ENCODE measurements around the gene FOXL2. TPM values are rescaled to one million over a fixed set of nuclear protein-coding genes. Genes with fewer than 3 reads are reported as not detected.

FOXL2 gene
- total and polyA plus RNA-seq, 9 of the 15 experiments (the other 6 are each of a cell fraction or from before 2014, with no cell fraction given) = 0.27 to 22.1 (median 3.2) TPM

- peak overlapping the region; percentile 78 to 94 for H3K9ac ChIP-seq (ENCODE audit: insufficient read depth in 1 of 2, low read depth in 2 of 2, low read length in 2 of 2)
- intact Hi-C loops (cut with micrococcal nuclease) (loop anchor here (10.0 kb wide), 1 partner anchor 880 kb away; no protein-coding TSS in a partner anchor), in situ Hi-C loops (cut with MboI) (loop anchor here (25.0 kb wide), 1 partner anchor 883 kb away; no protein-coding TSS in a partner anchor)
- ChIA-PET CTCF (ENCODE audit: low intra/inter-chr PET ratio) (no interaction called here), POLR2A (interaction anchor here (0.6 to 2.0 kb wide), 7 partner anchors 9 to 608 kb away, joined by 3 to 10 read pairs (median 3); no protein-coding TSS in a partner anchor)
- H3K9me3 ChIP-seq (replicated peaks; ENCODE audit: control insufficient read depth, insufficient read depth, low read depth, low read length) = no peaks in the 10 kb centered on the region
- no peaks in the 10 kb centered on the region; the same call in 1 of the 2 replicates for H4K20me1 ChIP-seq (replicated peaks; ENCODE audit: control insufficient read depth, insufficient read depth, low read length)
- BruUV-seq (replicated peaks) = no TSS peak
- H3K79me2 ChIP-seq (ENCODE audit: control insufficient read depth, insufficient read depth, low read length) = peaks cover 72% of the 10 kb centered on the region
- no peaks in the 10 kb centered on the region for H3K9me1 ChIP-seq (ENCODE audit: control insufficient read depth, insufficient read depth, low read length)
- ATAC-seq = peak; percentile 16
- no peaks in the 10 kb centered on the region for H3K27me3 ChIP-seq (ENCODE audit: control insufficient read depth in 2 of 2, insufficient read depth in 2 of 2, low read length in 2 of 2)
- H2AFZ ChIP-seq (ENCODE audit: low read depth, low read length) = peak overlapping the region; percentile 90
- peaks cover 20% of the 10 kb centered on the region for H3K36me3 ChIP-seq (ENCODE audit: control insufficient read depth, insufficient read depth, low read length)
- H3K27ac ChIP-seq (ENCODE audit: extremely low read depth, low read depth, low read length) = peak overlapping the region; percentile 79
- peak; percentile 42 to 76 (median 58) for DNase-seq (ENCODE audit: extremely low read depth in 1 of 4, low spot score in 3 of 4)
- no peak for FAIRE-seq
- H3K4me2 ChIP-seq (ENCODE audit: insufficient read depth, low read length) = peak overlapping the region; percentile 87
- 18% methylated on average over 64 of the region's 80 CpGs for WGBS (ENCODE audit: insufficient coverage, low coverage, missing lambda C conversion rate)
- peaks cover 22 to 50% of the 10 kb centered on the region in 2 experiments; a peak in 4 of 5 replicates for H3K4me1 ChIP-seq (replicated peaks in 1 of 2; ENCODE audit: control insufficient read depth in 2 of 2, insufficient read depth in 2 of 2, low read length in 2 of 2)
- H3K4me3 ChIP-seq = peak overlapping the region; percentile 59
- TF ChIP-seq ZBTB34 (CRISPR knock-in tag; IDR thresholded peaks at IDR 0.05) = no peak
- TF ChIP-seq MAX (CRISPR knock-in tag; IDR thresholded peaks at IDR 0.05) = peak; percentile 67
- no peak for TF ChIP-seq ELF2 (CRISPR knock-in tag; IDR thresholded peaks at IDR 0.05)
- peak; percentile 43; the same call in 1 of the 2 replicates for TF ChIP-seq RB1 (IDR thresholded peaks at IDR 0.05; ENCODE audit: low read depth)
- peak in 1 of 3 experiments; percentile 44 for TF ChIP-seq YY1 (IDR thresholded peaks at IDR 0.05; ENCODE audit: borderline replicate concordance in 1 of 3, control insufficient read depth in 1 of 3, extremely low read depth in 1 of 3, insufficient read depth in 3 of 3, insufficient read length in 1 of 3, insufficient replicate concordance in 2 of 3, low read depth in 1 of 3, low read length in 2 of 3)
- peak; percentile 49 for TF ChIP-seq CREM (IDR thresholded peaks at IDR 0.05; ENCODE audit: low read depth)
- TF ChIP-seq HDAC6 (IDR thresholded peaks at IDR 0.05; ENCODE audit: low read depth, low read length) = no peak
- no peak for TF ChIP-seq TAF9B (IDR thresholded peaks at IDR 0.05; ENCODE audit: partially characterized antibody)
- TF ChIP-seq ZNF57 (CRISPR knock-in tag; IDR thresholded peaks at IDR 0.05) = no peak
- peak in 1 of 3 experiments; percentile 65; a peak in 1 of 6 replicates for TF ChIP-seq ZBTB11 (CRISPR knock-in tag; IDR thresholded peaks at IDR 0.05)
Observed at GRCh38 chr3:138944929-138945708, 1.8 kb downstream of the FOXL2 start.
